ENCODE measurements around the gene C1orf159.

DNA sequence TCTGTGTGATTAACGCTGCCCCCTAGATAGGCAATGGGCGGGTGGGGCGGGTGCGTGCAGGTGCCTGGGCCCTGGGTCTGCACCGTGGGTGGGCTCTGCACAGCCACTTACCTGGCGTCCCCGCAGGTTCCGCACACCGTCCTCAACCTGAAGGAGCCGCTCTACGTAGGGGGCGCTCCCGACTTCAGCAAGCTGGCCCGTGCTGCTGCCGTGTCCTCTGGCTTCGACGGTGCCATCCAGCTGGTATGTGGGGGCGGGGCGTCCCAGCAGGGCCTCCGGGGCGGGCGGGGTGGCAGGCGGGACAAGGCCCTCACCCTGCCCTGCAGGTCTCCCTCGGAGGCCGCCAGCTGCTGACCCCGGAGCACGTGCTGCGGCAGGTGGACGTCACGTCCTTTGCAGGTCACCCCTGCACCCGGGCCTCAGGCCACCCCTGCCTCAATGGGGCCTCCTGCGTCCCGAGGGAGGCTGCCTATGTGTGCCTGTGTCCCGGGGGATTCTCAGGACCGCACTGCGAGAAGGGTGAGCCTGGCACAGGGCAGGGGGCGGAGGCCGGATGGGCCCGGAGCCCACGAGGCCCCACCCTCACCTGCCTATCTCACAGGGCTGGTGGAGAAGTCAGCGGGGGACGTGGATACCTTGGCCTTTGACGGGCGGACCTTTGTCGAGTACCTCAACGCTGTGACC, 64.6 kb downstream of the C1orf159 start:
- TF ChIP-seq POLR2AphosphoS5 (IDR thresholded peaks at IDR 0.05; ENCODE audit: borderline replicate concordance, low read depth, low read length) (no peak), EZH2 (IDR thresholded peaks at IDR 0.05) (no peak)
